Aorta (tissue), 5 donors: ENCODE results near the gene TIAM1. TPM values are rescaled to one million over a fixed set of nuclear protein-coding genes. Genes with fewer than 3 reads are reported as not detected.

Source experiments
- ATAC-seq: fragments of 200-7000 bp; cut with Tn5 transposase; one replicate; pipeline ENCODE4 v1.9.1; 2022; ENCODE audit warnings: moderate library complexity; ENCODE audit not compliant: low FRiP score
- DNase-seq, 2 donors: peaks; one replicate each; pipeline ENCODE4 v3.0.0-alpha.2; 2020
- H3K27ac ChIP-seq, 2 donors: one replicate each; pipeline ENCODE4 v1.5.1; 2013; ENCODE audit warnings: low read length in 2 of 2, mild to moderate bottlenecking in 2 of 2, moderate library complexity in 2 of 2, control low read depth in 1 of 2, inconsistent platforms in 1 of 2, low read depth in 1 of 2
- H3K27me3 ChIP-seq, 2 donors: one replicate each; pipeline ENCODE4 v1.6.1; 2013; ENCODE audit warnings: control low read depth in 1 of 2, low read length in 1 of 2, mild to moderate bottlenecking in 1 of 2, moderate library complexity in 1 of 2; ENCODE audit not compliant: insufficient read depth in 2 of 2, control insufficient read depth in 1 of 2
- H3K36me3 ChIP-seq, 2 donors: one replicate each; pipeline ENCODE4 v1.6.1; 2013; ENCODE audit warnings: control low read depth in 1 of 2, low read length in 1 of 2, mild to moderate bottlenecking in 1 of 2; ENCODE audit not compliant: insufficient read depth in 2 of 2, control insufficient read depth in 1 of 2
- H3K4me1 ChIP-seq, 2 donors: one replicate each; pipeline ENCODE4 v1.6.1; 2013; ENCODE audit warnings: low read length in 2 of 2, control low read depth in 1 of 2, mild to moderate bottlenecking in 1 of 2, moderate library complexity in 1 of 2; ENCODE audit not compliant: insufficient read depth in 2 of 2, control insufficient read depth in 1 of 2
- H3K4me3 ChIP-seq, 2 donors: one replicate each; pipeline ENCODE4 v1.5.1; 2013; ENCODE audit warnings: low read length in 2 of 2, control low read depth in 1 of 2, mild to moderate bottlenecking in 1 of 2
- H3K9me3 ChIP-seq: one replicate; pipeline ENCODE4 v1.6.1; 2013; ENCODE audit warnings: mild to moderate bottlenecking, low read length; ENCODE audit not compliant: control insufficient read depth
- WGBS, 2 donors: extraction: QIAGEN DNeasy Blood & Tissue Kit; methylation state at CpG; one replicate each; pipeline ENCODE4 v1.1.7; 2013; 5-methylcytosine and 5-hydroxymethylcytosine counted together
- intact Hi-C, 2 donors: fragments of 100-400 bp; cut with DNase I; formaldehyde crosslinking; loops; one replicate each; pipeline versions ENCODE4 v1.14.2 to v1.15.0; 2022
- polyA plus RNA-seq, 2 donors: library from polyadenylated mRNA; stranded (reverse); fragments of 200-250 nt; gene quantifications; one replicate each; pipeline ENCODE4 v1.2.3, GENCODE V29; 2013
- total RNA-seq, 2 donors: library from RNA; stranded (reverse); fragmentation: NEBNext Ultra II Directional; extraction: Animal tissue kit (Norgen Biotek cat#: 25700); gene quantifications; one replicate each; pipeline ENCODE4 v1.2.1, GENCODE V29; 2021
- donor health status: healthy with polysubstance abuse.
- donor health status: Bipolar disorder and iron deficiency.
- donor health status: DM: no; HTN: no; CAD: no.
- donor health status: DM: no; HTN: no; CAD: no.
- donor health status: DM: yes; HTN: yes; CAD: no.

TIAM1 gene
- total and polyA plus RNA-seq, 4 donors: 0.50 to 15.8 (median 12.9) TPM; not detected in 1

GRCh38 chr21:31184876-31185275 lies 159.2 kb downstream of the TIAM1 start:
- no peaks in the 10 kb centered on the region for H3K36me3 ChIP-seq
- 90% methylated on average over 6 of the region's 6 CpGs for WGBS, 2 donors
- intact Hi-C loops: no loop called here
- H3K27ac ChIP-seq: no peak overlapping the region
- no peaks in the 10 kb centered on the region for H3K27me3 ChIP-seq
- no peak for ATAC-seq
- H3K4me3 ChIP-seq: no peak overlapping the region
- no peaks in the 10 kb centered on the region for H3K4me1 ChIP-seq
- no peak for DNase-seq
- no peaks in the 10 kb centered on the region for H3K9me3 ChIP-seq

GRCh38 chr21:31184459-31184858 lies 159.6 kb downstream of the TIAM1 start:
- no peak for ATAC-seq
- H3K27ac ChIP-seq: no peak overlapping the region
- intact Hi-C loops: no loop called here
- H3K27me3 ChIP-seq: no peaks in the 10 kb centered on the region
- DNase-seq: no peak
- H3K4me1 ChIP-seq: no peaks in the 10 kb centered on the region
- no peaks in the 10 kb centered on the region for H3K36me3 ChIP-seq
- H3K4me3 ChIP-seq: no peak overlapping the region
- H3K9me3 ChIP-seq: no peaks in the 10 kb centered on the region
- WGBS, 2 donors: 64 to 66% methylated on average over 6 of the region's 6 CpGs

- intact Hi-C loops: no loop called here
- Histone ChIP-seq H3K9me3 (no peaks in the 10 kb centered on the region), H3K27ac (no peak overlapping the region), H3K36me3 (no peaks in the 10 kb centered on the region), H3K4me1 (no peaks in the 10 kb centered on the region), H3K27me3 (no peaks in the 10 kb centered on the region), H3K4me3 (no peak overlapping the region)
- 88 to 91% methylated on average over 24 of the region's 24 CpGs for whole genome bisulfite sequencing, 2 donors
- ATAC-seq (no peak), DNase-seq (no peak)
Observed at GRCh38 chr21:31182231-31183140, 161.6 kb downstream of the TIAM1 start.

GRCh38 chr21:31181082-31181750 lies 162.8 kb downstream of the TIAM1 start:
- Histone ChIP-seq H3K4me1 (no peaks in the 10 kb centered on the region), H3K9me3 (no peaks in the 10 kb centered on the region), H3K27me3 (no peaks in the 10 kb centered on the region), H3K36me3 (no peaks in the 10 kb centered on the region), H3K27ac (no peak overlapping the region), H3K4me3 (no peak overlapping the region)
- intact Hi-C loops: no loop called here
- DNase-seq: no peak
- ATAC-seq: no peak
- 84 to 91% methylated on average over 12 of the region's 12 CpGs for WGBS, 2 donors

GRCh38 chr21:31180256-31181081 lies 163.6 kb downstream of the TIAM1 start:
- WGBS, 2 donors: 44 to 53% methylated on average over 5 of the region's 5 CpGs
- H3K4me1 ChIP-seq: no peaks in the 10 kb centered on the region
- H3K36me3 ChIP-seq: no peaks in the 10 kb centered on the region
- DNase-seq (no peak), ATAC-seq (no peak)
- intact Hi-C loops: no loop called here
- no peak overlapping the region for H3K27ac ChIP-seq
- no peak overlapping the region for H3K4me3 ChIP-seq
- H3K27me3 ChIP-seq: no peaks in the 10 kb centered on the region
- H3K9me3 ChIP-seq: no peaks in the 10 kb centered on the region

- Histone ChIP-seq H3K36me3 (no peaks in the 10 kb centered on the region), H3K4me3 (no peak overlapping the region), H3K9me3 (no peaks in the 10 kb centered on the region), H3K27ac (no peak overlapping the region), H3K27me3 (no peaks in the 10 kb centered on the region), H3K4me1 (no peaks in the 10 kb centered on the region)
- ATAC-seq (no peak), DNase-seq (no peak)
- 88 to 90% methylated on average over 4 of the region's 4 CpGs for WGBS, 2 donors
- intact Hi-C loops: no loop called here
Observed at GRCh38 chr21:31176725-31177124, 167.3 kb downstream of the TIAM1 start.

GRCh38 chr21:31176080-31176551 lies 167.9 kb downstream of the TIAM1 start:
- no peak overlapping the region for H3K4me3 ChIP-seq
- WGBS, 2 donors: 86 to 94% methylated on average over 2 of the region's 2 CpGs
- ATAC-seq: no peak
- H3K9me3 ChIP-seq: no peaks in the 10 kb centered on the region
- H3K27ac ChIP-seq: no peak overlapping the region
- intact Hi-C loops: no loop called here
- H3K27me3 ChIP-seq: no peaks in the 10 kb centered on the region
- DNase-seq: no peak
- no peaks in the 10 kb centered on the region for H3K4me1 ChIP-seq
- H3K36me3 ChIP-seq: no peaks in the 10 kb centered on the region

GRCh38 chr21:31173881-31174555 lies 170.0 kb downstream of the TIAM1 start:
- H3K4me1 ChIP-seq: no peaks in the 10 kb centered on the region
- intact Hi-C loops: no loop called here
- peak; percentile 74 for ATAC-seq
- no peak overlapping the region for H3K27ac ChIP-seq
- no peaks in the 10 kb centered on the region for H3K36me3 ChIP-seq
- no peaks in the 10 kb centered on the region for H3K27me3 ChIP-seq
- WGBS, 2 donors: 38 to 40% methylated on average over 25 of the region's 25 CpGs
- H3K9me3 ChIP-seq: no peaks in the 10 kb centered on the region
- H3K4me3 ChIP-seq: no peak overlapping the region
- peak in 1 of 2 donors; percentile 64 for DNase-seq
